SIG-M5 treated with dmso at 0.1 percent for 504 hours (cell line): Measurements from ENCODE around the gene LZTS3.
A peak's percentile ranks its signal among the peaks of the same experiment; 100 is the strongest.
"Not testable (repeated sequence)": the region's sequence is repeated elsewhere in the genome, so short reads cannot be mapped to it uniquely, and the experiment has no call there.

ENCODE experiments used
- DNase-seq: peaks from one replicate; lab custom pipeline; 2025; ENCODE audit not compliant: unreplicated experiment; lab: John Stamatoyannopoulos, UW

Gene LZTS3

GRCh38 chr20:3192226-3193015 lies 19.1 kb upstream of the LZTS3 start:
- no peak for DNase-seq

DNA sequence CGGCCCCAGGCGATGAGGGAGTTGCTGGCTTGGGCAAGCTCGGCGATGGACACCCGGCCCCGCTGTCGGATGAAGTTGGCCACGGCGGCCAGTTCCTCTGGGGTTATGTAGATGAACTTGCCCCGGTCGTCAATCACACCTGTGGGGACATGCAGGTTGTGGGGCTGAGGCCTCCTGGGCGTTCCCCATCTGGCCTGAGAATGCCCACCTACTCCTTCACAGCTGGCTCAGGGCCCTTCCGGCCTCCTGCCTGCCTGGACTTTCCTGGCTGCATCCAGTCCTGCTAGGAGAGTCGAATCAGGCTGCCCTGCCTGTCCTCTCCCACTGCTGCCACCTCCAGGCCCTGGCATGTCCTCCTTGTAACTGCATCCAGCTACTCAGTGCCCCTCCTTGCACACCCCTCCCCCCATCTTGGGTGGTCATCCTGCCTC lies 17.3 kb upstream of the LZTS3 start:
- no peak for DNase-seq

- DNase-seq = no peak
These were observed 16.3 kb upstream of the LZTS3 start for GRCh38 chr20:3189561-3190131.

DNA sequence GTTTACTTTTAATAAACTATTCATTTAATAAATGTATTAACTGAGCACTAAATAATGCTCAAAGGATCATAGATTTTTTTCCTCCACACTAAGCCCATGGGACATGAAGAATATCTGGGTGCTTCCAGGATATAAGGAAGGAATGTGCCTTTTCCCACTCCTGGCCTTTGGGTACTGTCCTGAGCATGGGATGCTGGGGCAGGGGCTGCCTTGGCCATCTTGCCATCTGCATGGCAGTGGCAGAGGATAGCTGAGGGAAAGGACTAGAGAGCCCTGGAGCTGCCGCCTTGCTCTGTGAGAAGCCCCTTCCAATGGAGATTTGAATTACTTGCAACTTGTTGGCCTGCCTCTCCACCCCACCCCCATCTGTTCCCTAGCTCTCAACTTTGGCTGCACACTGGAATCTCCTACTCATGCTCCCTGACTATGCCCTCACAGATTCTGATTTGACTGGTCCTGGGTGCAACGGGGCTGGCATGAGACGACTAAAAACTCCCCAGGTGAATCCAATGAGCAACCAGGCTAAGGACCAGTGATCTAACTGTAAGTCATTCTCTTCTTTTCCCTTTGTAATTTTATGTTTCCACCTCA lies 15.6 kb upstream of the LZTS3 start:
- no peak for DNase-seq

GRCh38 chr20:3187861-3188260 lies 14.5 kb upstream of the LZTS3 start:
- DNase-seq = not testable (repeated sequence)

DNA sequence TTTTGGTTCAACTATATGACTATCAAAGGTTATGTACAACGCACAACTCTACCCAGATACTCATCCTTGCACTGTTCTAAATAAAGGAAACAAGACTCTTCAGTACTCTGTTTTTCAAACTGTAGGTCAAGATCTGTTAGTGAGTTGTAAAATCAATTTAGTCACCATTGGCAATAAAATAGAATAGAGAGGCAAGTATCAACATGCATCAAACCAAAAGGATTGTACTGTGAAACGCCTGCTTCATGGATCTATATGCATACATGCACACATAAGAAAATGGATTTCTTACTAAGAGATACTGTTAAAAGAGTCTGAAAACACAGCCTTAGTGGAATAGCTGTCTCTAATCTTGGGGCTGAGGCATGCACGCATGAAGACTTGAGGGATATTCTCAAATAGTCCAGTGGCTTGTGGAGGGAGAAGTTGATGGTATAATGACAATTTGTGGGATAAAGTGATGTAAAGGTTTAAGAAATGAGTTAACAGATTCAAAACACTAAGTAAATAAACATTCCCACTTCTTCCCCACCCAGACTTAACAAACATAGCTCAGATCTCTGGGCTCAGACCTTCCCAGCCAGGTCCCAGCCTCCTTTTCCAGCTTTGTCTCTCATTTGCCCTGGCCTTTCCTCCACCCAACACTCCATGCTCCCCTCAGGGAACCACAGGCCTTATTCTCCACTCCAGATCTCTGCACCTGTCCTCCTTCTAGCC lies 10.7 kb upstream of the LZTS3 start:
- DNase-seq = no peak

DNA sequence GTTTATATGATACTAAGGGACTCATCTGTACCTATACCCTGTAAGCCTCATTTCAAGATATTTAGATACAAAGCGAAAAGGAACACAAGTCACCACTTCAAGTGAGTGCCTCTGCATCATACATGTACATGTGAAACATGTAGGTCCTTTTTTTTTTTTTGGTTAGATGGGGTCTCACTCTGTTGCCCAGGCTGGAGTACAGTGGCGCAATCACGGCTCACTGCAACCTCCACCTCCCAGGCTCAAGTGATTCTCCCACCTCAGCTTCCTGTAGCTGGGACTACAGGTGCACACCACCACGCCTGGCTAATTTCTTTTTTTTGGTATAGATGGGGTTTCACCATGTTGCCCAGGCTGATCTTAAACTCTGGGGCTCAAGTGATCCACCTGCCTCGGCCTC lies 9.1 kb upstream of the LZTS3 start:
- not testable (repeated sequence) for DNase-seq

- no peak for DNase-seq
These were observed 7.9 kb upstream of the LZTS3 start for GRCh38 chr20:3181270-3181669.

- no peak for DNase-seq
These were observed 7.0 kb upstream of the LZTS3 start for GRCh38 chr20:3180319-3180718.

DNA sequence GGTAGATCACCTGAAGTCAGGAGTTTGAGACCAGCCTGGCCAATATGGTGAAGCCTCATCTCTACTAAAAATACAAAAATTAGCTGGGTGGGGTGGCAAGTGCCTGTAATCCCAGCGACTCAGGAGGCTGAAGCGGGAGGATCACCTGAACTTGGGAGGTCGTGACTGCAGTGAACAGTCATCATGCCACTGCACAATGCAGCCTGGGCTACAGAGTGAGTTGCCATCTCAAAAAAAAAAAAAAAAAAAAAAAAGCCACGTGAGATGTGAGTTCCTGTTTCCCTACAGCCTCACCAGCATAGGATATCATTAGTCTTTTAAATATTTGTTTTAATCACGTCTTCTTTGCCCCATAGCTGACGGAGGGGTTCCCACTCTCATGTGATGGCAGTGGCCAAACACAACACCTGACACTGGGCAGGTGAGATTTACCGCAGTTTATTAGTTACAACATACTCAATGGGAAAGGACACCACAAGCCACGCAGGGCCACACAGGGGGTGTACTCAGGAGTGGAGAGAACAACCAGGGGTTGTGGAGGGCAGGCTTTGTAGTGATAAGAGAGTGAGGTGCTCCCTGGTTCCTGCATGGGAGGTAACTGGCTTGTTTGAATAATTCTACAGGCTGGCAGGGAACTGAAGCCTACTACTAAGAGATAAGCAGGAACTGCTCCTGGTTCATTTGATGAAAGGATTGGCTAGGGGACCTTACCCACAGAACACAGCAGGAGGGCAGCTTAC lies 4.6 kb upstream of the LZTS3 start:
- DNase-seq = no peak

- no peak for DNase-seq
These were observed 1.9 kb upstream of the LZTS3 start for GRCh38 chr20:3175270-3175669.

DNA sequence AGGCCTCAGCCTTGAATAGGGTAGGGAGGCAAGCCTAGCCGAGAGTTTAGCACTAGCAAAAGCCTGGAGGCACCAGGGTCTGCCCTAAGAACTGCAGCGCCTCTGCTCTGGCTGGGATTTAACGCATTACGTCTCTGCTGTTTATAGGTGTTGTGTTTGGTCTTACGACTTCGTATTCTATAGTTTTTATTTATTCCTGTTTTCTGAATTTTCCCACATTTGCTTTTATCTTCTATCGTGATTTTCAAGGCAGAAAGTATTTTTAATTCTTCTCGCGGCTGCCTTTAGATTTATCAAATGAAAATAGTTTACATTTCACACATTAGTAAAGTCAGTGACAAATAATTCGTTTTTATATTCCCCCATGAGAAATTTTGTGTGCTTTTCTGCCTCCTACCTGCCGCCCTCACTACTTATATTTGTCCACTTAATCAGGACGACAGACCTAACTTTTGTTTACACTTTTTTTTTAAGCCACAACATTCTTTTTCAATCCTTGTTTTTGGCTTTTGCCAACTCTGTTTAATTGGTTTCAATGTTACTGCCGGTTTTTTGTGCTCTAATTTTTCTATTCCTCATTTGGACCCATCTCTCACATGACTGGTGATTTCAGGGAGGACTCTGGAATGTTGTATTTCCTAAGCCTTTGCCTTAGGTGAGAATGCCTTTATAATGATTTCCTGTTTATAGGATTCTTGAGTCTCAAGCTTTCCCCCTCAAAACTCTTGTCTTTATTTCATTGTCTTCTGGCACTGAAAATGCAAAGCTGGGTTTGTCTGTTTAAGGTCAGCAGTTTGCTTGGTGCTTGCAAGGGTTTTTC lies 1.3 kb upstream of the LZTS3 start:
- peak; percentile 12 for DNase-seq

DNA sequence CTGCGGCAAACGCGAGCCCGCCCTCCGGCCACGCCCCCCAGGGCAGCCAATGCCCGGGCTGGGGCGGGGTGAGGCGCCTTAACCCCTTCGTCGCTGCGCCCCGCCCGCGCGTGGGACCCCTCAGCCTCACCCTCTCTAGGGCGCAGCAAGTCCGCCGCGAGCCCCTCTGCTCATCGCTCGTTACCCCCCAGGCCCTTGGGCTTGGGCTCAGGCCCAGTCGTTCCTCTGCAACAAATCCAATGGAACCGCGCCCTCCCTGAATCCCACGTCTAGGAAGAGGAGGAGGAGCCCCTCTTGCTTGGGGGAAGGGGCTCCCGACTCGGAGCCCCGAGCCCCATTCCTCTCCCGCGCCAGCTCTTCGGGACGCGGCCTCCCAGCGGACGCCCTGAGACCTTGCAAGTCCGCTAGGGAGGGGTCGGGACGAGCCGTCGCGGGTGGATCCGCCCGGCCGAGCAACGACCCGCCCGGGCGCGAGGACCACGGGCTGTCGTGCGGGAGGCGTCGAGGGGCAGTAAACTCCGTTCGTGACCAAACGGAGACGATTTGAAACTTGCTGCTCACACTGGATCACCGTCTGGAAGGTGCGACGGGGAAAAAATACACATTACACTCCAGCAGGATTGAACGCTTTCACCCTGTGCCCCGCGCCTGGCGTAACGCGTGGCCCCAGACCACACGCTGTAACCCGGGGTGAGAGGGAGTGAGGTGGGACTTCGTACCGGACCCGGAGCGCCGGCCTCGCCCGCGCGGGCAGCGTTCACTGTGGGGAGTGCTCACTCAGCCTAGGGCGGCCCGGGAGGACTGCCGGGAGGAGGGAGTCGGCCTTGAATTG lies 477 bp upstream of the LZTS3 start:
- DNase-seq = peak; percentile 72

GRCh38 chr20:3172126-3172932 lies 1.0 kb downstream of the LZTS3 start:
- DNase-seq = no peak

DNA sequence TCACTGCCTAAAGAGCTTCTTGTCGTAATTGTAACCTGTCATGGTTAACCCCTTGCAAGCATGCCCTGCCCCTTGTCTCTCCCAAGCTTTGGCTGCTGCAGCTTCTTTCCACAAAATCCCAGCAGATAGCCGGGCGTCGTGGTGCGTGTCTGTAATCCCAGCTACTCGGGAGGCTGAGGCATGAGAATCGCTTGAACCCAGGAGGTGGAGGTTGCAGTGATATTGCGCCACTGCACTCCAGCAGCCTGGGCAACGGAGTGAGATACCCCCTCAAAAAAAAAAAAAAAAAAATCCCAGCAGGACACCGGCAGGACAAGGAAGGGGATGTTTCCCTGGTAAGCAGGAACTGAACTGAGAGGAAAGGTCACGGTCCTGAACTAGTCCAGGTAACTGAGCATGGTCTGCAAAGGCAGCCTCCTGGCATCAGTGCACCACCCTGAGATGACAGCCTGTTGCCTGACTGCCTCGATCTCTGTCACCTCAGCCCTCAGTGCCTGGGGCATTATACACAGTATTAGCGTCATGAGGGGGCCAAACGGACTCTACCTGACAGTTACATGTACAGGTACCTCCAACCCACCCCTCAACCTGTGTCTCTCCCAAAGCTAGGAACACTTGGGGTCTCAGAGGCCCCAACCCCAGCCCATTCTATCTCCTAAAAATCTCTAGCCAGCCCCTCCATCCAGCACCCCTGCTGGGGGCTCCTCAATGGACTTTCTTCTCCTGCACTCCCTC lies 1.8 kb downstream of the LZTS3 start:
- no peak for DNase-seq

GRCh38 chr20:3168829-3169590 lies 4.3 kb downstream of the LZTS3 start:
- DNase-seq = no peak
